Measurements from ENCODE around the gene CA10. TPM values are rescaled to one million over a fixed set of nuclear protein-coding genes. Genes with fewer than 3 reads are reported as not detected.

The CA10 gene
- total RNA-seq, 1 donor from 2014 or later, result 2.0 TPM

GRCh38 chr17:52150935-52151334 lies 7.6 kb downstream of the CA10 start:
- no peak for TF ChIP-seq POLR2A (IDR thresholded peaks at IDR 0.05)
- no peak for TF ChIP-seq POLR2AphosphoS5 (IDR thresholded peaks at IDR 0.05; ENCODE audit: insufficient read depth in 1 of 2, low read depth in 1 of 2)
- no peak for TF ChIP-seq CTCF (IDR thresholded peaks at IDR 0.05)
- no peaks in the 10 kb centered on the region for H3K9me3 ChIP-seq
- H3K4me1 ChIP-seq, result no peaks in the 10 kb centered on the region
- intact Hi-C loops (cut with DNase I), result no loop called here
- no peaks in the 10 kb centered on the region for H3K36me3 ChIP-seq
- H3K4me3 ChIP-seq, result no peak overlapping the region
- DNase-seq (ENCODE audit: extremely low spot score in 2 of 2), result no peak
- H3K27ac ChIP-seq, result no peak overlapping the region
- no peaks in the 10 kb centered on the region for H3K27me3 ChIP-seq

- Histone ChIP-seq H3K27ac (no peak overlapping the region), H3K4me1 (no peaks in the 10 kb centered on the region), H3K9me3 (no peaks in the 10 kb centered on the region), H3K36me3 (no peaks in the 10 kb centered on the region), H3K4me3 (no peak overlapping the region), H3K27me3 (no peaks in the 10 kb centered on the region)
- intact Hi-C loops (cut with DNase I), result no loop called here
- TF ChIP-seq POLR2AphosphoS5 (IDR thresholded peaks at IDR 0.05; ENCODE audit: insufficient read depth in 1 of 2, low read depth in 1 of 2) (no peak), CTCF (IDR thresholded peaks at IDR 0.05) (no peak), POLR2A (IDR thresholded peaks at IDR 0.05) (no peak)
- no peak for DNase-seq (ENCODE audit: extremely low spot score in 2 of 2)
Observed at GRCh38 chr17:52149626-52150025, 8.9 kb downstream of the CA10 start.

- Histone ChIP-seq H3K4me1 (no peaks in the 10 kb centered on the region), H3K27ac (no peak overlapping the region), H3K36me3 (no peaks in the 10 kb centered on the region), H3K27me3 (no peaks in the 10 kb centered on the region), H3K9me3 (no peaks in the 10 kb centered on the region), H3K4me3 (no peak overlapping the region)
- TF ChIP-seq CTCF (IDR thresholded peaks at IDR 0.05), result no peak
- no peak for DNase-seq (ENCODE audit: extremely low spot score in 2 of 2)
- intact Hi-C loops (cut with DNase I), result no loop called here
Observed at GRCh38 chr17:52148969-52149351, 9.6 kb downstream of the CA10 start.

GRCh38 chr17:52148288-52148968 lies 10.1 kb downstream of the CA10 start:
- no peak for DNase-seq (ENCODE audit: extremely low spot score in 2 of 2)
- TF ChIP-seq POLR2A (IDR thresholded peaks at IDR 0.05), result no peak
- TF ChIP-seq CTCF (IDR thresholded peaks at IDR 0.05), result no peak
- TF ChIP-seq POLR2AphosphoS5 (IDR thresholded peaks at IDR 0.05; ENCODE audit: insufficient read depth in 1 of 2, low read depth in 1 of 2), result no peak
- intact Hi-C loops (cut with DNase I), result no loop called here
- Histone ChIP-seq H3K4me1 (no peaks in the 10 kb centered on the region), H3K9me3 (no peaks in the 10 kb centered on the region), H3K27me3 (no peaks in the 10 kb centered on the region), H3K27ac (no peak overlapping the region), H3K4me3 (no peak overlapping the region), H3K36me3 (no peaks in the 10 kb centered on the region)

GRCh38 chr17:52147872-52148271 lies 10.6 kb downstream of the CA10 start:
- no peaks in the 10 kb centered on the region for H3K4me1 ChIP-seq
- TF ChIP-seq POLR2AphosphoS5 (IDR thresholded peaks at IDR 0.05; ENCODE audit: insufficient read depth in 1 of 2, low read depth in 1 of 2) (no peak), POLR2A (IDR thresholded peaks at IDR 0.05) (no peak), CTCF (IDR thresholded peaks at IDR 0.05) (no peak)
- no peaks in the 10 kb centered on the region for H3K36me3 ChIP-seq
- no peak for DNase-seq (ENCODE audit: extremely low spot score in 2 of 2)
- H3K9me3 ChIP-seq, result no peaks in the 10 kb centered on the region
- H3K4me3 ChIP-seq, result no peak overlapping the region
- no peaks in the 10 kb centered on the region for H3K27me3 ChIP-seq
- intact Hi-C loops (cut with DNase I), result no loop called here
- H3K27ac ChIP-seq, result no peak overlapping the region

Measured in vagina (tissue), 2 donors.